Thoracic aorta (tissue), 2 donors: ENCODE data around the gene SLC16A7. TPM values are rescaled to one million over a fixed set of nuclear protein-coding genes. Genes with fewer than 3 reads are reported as not detected.

Source experiments
- ATAC-seq: fragments of 150-250 bp; one replicate; pipeline ENCODE4 v1.8.0; 2017; ENCODE audit warnings: low read depth; ENCODE audit not compliant: insufficient number of reproducible peaks, low FRiP score
- DNase-seq: peaks from one replicate; pipeline ENCODE4 v3.0.0-alpha.2; 2020; ENCODE audit warnings: low spot score
- H3K27ac ChIP-seq, 2 donors: fragments of 200-600 bp; sonication (generic); 1 replicate in 1 of 2; 2 replicates in 1 of 2; pipeline ENCODE4 v1.5.1; 2016; ENCODE audit warnings: mild to moderate bottlenecking in 2 of 2, moderate library complexity in 2 of 2
- H3K27me3 ChIP-seq: fragments of 200-600 bp; sonication (generic); replicated peaks from 2 replicates; pipeline ENCODE4 v1.6.0; 2016; ENCODE audit warnings: mild to moderate bottlenecking; ENCODE audit not compliant: insufficient read depth
- H3K36me3 ChIP-seq: fragments of 200-600 bp; sonication (generic); one replicate; pipeline ENCODE4 v1.5.1; 2016
- H3K4me1 ChIP-seq, 2 donors: fragments of 200-600 bp; sonication (generic); 1 replicate in 1 of 2; 2 replicates in 1 of 2; pipeline versions ENCODE4 v1.5.1 to v1.6.0; 2016; ENCODE audit warnings: low read depth in 2 of 2, mild to moderate bottlenecking in 1 of 2; ENCODE audit not compliant: control insufficient read depth in 1 of 2
- H3K4me3 ChIP-seq: fragments of 200-600 bp; sonication (generic); 2 replicates; pipeline ENCODE4 v1.5.1; 2016; ENCODE audit warnings: mild to moderate bottlenecking
- H3K9me3 ChIP-seq: fragments of 200-600 bp; sonication (generic); 2 replicates; pipeline ENCODE4 v1.5.1; 2016
- CTCF ChIP-seq: fragments of 200-600 bp; sonication (generic); IDR thresholded peaks from one replicate; pipeline ENCODE4 v1.5.1; 2019; ENCODE audit warnings: antibody characterized with exemption
- total RNA-seq, 2 donors: library from RNA; depleted of rRNA; stranded (reverse); fragments of >200 nt; gene quantifications; one replicate each; pipeline versions ENCODE4 v1.1.0 to v1.2.3, GENCODE V29; 2016

The SLC16A7 gene
- total RNA-seq, 2 donors from 2014 or later: 44.9 to 175 TPM

GRCh38 chr12:59675461-59675860, 79.6 kb downstream of the SLC16A7 start:
- no peaks in the 10 kb centered on the region for H3K27me3 ChIP-seq
- H3K36me3 ChIP-seq: no peaks in the 10 kb centered on the region
- H3K4me1 ChIP-seq: peaks cover 6 to 9% of the 10 kb centered on the region in 2 donors
- no peak for TF ChIP-seq CTCF
- no peaks in the 10 kb centered on the region for H3K9me3 ChIP-seq
- ATAC-seq: no peak
- H3K27ac ChIP-seq: no peak overlapping the region
- no peak for DNase-seq
- H3K4me3 ChIP-seq: no peak overlapping the region

GRCh38 chr12:59677857-59678256, 82.0 kb downstream of the SLC16A7 start:
- no peak for TF ChIP-seq CTCF
- DNase-seq: no peak
- Histone ChIP-seq H3K9me3 (no peaks in the 10 kb centered on the region), H3K4me3 (no peak overlapping the region), H3K4me1 (peaks cover 6% of the 10 kb centered on the region in 2 donors), H3K27ac (no peak overlapping the region), H3K27me3 (no peaks in the 10 kb centered on the region), H3K36me3 (no peaks in the 10 kb centered on the region)
- ATAC-seq: no peak

GRCh38 chr12:59678759-59679411, 83.1 kb downstream of the SLC16A7 start:
- Histone ChIP-seq H3K27ac (no peak overlapping the region), H3K4me3 (no peak overlapping the region), H3K27me3 (no peaks in the 10 kb centered on the region), H3K4me1 (peaks cover 6% of the 10 kb centered on the region in 2 donors), H3K9me3 (no peaks in the 10 kb centered on the region), H3K36me3 (no peaks in the 10 kb centered on the region)
- no peak for ATAC-seq
- no peak for TF ChIP-seq CTCF
- DNase-seq: no peak

GRCh38 chr12:59689776-59690175, 93.9 kb downstream of the SLC16A7 start:
- Histone ChIP-seq H3K4me3 (no peak overlapping the region), H3K27ac (no peak overlapping the region), H3K36me3 (no peaks in the 10 kb centered on the region), H3K27me3 (no peaks in the 10 kb centered on the region), H3K9me3 (peaks cover 4% of the 10 kb centered on the region), H3K4me1 (no peaks in the 10 kb centered on the region)
- no peak for ATAC-seq
- no peak for DNase-seq
- TF ChIP-seq CTCF: no peak

- Histone ChIP-seq H3K4me3 (no peak overlapping the region), H3K27me3 (no peaks in the 10 kb centered on the region), H3K9me3 (peaks cover 4% of the 10 kb centered on the region), H3K36me3 (no peaks in the 10 kb centered on the region), H3K4me1 (peaks cover 10 to 11% of the 10 kb centered on the region in 2 donors), H3K27ac (no peak overlapping the region)
- ATAC-seq: no peak
- TF ChIP-seq CTCF: no peak
- no peak for DNase-seq
Observed at GRCh38 chr12:59695379-59695778, 99.5 kb downstream of the SLC16A7 start.
